Cortex of kidney (tissue), 1 donor: ENCODE measurements around the gene DISP2.

Experiments
- DNase-seq: peaks from one replicate; lab custom pipeline; 2025; lab: John Stamatoyannopoulos, UW

DISP2 gene

GRCh38 chr15:40344217-40344616 is 13.8 kb upstream of the DISP2 start:
- no peak for DNase-seq

DNA sequence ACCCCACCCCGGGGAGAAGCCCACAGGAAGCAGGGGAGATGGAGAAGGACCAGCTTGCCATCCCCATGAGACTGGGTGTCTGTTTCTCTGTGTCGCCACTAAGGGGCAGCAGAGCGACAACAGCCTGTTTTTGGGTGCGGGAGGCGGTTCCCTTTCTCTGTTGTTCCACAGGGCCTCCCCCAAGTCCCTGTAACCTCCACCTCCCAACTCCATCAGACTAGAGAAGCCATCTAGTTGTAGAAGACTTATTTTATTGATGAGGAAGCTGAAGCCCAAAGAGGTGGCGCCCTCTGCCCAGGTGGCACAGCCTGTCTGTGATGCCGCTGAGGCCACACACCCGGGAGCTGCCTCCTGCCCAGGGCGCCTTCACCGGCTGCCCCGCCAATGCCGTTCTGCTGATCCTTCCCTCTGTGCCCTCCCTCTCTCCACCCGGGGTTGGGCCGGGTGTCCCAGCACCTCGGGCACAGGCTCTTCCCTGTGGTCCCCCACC is 13.3 kb upstream of the DISP2 start:
- DNase-seq: no peak

- DNase-seq: no peak
Observed at GRCh38 chr15:40345225-40345866, 12.7 kb upstream of the DISP2 start.

GRCh38 chr15:40345867-40346578 is 12.0 kb upstream of the DISP2 start:
- DNase-seq: no peak

DNA sequence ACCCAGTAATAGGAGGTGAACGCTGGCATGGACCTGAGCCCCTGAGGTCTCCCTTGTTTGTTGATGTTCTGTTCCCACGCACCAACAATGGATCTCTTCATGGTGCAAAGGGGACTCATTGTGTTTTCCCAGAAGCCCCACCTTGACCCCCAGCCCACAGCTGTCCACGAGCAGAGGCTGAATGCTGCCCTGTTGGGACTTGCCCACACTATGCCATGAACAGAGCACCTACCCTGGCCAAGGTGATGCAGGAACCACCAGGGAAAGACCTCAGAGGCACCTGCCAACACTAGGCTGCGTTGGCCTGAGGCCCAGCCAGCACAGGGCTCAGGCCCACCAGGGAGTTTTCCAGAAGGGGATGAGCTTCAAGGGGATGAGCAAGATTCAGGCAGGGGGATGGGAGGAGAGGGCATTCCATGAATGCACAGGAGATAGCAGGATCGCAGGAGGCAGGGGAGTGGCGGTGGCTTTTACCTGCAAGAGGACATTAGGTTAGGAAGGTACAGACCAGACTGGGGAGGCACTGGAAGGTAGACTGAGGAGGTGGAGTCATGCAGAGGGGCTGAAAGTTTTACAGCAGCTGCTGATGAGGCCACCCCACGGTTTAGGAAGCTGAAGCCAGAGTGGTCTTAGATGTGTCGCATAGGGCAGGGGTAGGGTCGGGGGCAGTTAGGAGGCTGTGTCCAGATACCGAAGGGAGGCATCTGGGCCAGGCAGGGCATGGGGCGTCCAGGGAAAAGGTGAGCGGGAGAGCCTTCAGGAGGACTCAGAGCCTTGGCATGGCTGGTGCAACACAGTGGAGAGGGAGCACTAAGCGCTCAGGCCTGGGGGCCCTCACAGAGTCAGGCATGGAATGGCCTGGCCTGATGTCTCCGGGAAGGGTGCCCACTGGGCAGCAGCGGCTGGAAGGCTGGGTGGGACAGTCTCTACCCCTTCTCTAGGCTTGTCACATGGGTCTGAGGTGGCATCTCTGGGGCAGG is 11.2 kb upstream of the DISP2 start:
- no peak for DNase-seq

DNA sequence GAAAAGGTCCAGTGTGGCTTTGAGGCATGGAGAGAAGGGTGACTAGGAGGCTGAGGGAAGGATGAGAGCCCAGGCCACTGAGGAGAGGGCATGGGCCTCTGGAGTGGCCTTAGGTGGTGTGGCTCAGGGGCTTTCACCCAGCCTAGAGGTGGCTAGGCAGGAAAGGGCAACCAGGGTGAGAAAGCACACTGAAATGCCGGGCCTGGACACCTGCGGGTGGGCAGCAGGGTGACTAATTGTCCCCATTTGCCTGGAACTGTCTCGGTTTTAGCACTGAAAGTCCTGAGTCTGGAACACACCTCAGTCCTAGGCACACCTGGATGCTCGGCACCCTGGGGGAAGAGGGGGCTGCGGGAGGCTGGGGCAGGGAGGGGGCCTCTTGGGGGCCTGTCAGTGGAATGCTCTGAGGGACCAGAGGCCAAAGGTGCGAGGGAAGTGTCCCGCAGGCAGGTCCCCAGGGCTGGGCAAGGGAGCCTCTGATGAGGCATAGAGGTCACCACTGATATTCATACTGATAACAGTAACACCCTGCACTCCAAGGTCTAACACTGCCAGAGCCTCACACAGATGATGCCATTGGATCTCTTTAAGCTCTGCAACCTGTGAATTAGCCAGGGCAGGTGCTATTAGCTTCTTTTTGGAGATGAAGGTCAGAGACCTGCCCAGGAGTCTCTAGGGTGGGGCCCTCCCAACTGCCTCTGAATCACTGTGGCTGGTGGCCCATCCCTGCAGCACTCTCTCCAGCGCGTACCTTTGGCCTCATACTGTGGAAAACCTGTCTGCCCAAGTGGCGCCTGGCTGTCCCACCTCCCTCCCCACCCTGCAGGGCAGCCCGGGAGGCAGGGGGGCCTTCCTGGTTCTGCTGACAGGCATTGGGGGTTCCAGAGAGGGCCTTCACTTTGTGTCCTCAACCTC is 10.2 kb upstream of the DISP2 start:
- DNase-seq: no peak

DNA sequence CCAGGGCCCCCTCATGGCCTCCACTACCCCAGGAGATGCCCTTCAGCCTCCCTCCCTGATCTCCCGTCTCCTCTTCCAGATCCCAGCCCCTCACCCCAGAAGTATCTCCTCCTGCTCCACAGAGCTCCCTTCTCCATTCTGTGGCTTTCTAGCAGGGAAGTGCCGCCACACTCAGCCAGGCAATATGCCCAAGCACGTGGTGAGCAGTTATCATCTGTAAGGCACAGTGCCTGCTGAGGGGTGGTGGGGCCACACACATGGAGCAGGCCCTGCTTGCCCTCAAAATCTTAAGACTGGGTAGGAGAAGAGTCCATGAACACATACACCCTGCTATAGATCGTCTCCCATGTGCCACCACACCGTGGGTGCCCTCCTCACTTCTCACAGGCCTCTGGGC is 9.5 kb upstream of the DISP2 start:
- no peak for DNase-seq

- no peak for DNase-seq
Observed at GRCh38 chr15:40349163-40349562, 8.9 kb upstream of the DISP2 start.

- DNase-seq: no peak
Observed at GRCh38 chr15:40352281-40352901, 5.6 kb upstream of the DISP2 start.

DNA sequence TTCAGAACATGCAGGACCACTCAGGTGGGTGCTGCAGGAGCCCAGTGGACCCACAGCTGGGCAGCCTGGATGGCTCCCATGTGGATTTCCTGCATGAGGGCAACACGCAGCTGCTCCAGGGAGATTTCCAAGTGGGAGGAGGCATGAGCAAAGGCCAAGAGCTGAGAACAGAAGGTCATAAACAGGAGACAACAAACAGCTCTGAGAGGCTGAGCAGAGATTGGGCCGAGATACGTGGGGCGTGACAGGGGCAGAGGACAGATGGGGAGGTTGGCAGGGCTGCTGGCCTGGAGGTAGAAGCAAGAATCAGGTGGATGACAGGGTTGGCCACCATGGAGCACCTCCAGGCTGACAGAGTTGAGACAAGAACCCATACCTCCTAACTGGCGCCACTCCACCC is 4.3 kb upstream of the DISP2 start:
- DNase-seq: no peak

DNA sequence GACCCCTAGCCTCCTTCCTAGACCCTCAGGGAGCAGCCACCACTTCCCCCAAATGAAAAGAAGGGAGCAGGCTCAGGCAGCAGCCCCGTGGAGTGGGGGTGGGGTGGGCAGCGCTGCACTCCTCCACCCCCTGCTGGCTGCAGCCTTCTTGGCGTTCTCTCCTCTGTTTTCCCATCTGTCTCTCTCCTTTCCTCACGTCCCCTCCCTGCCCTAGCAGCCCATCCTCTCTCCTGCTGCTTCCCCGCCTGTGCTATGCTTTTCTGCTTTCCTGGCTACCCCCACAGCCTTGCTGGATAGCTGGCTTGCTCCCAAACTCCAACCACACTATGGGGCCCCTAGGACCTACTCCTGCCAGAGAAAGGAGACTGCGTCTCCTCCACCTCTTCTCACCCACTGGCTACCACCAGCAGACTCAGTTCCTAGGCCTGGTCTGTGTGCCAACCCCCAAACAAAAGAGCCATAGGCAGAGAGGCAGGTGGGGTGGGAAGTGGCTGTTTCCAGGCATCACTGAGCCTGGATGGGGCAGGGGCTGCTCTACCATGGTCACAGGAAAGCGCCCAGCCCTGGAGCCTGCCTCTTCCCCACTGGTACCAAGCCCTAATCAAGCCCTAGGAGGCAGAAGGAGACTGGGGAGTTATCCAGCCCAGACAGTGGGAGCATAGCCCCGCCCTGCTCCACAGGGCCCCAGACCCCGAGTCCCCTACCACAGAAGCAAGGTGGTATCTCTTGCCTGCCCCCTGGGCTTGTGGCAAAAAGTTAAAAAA is 3.4 kb upstream of the DISP2 start:
- no peak for DNase-seq

- no peak for DNase-seq
Observed at GRCh38 chr15:40355976-40356585, 1.9 kb upstream of the DISP2 start.

- no peak for DNase-seq
Observed at GRCh38 chr15:40357246-40357645, 773 bp upstream of the DISP2 start.

- DNase-seq: no peak
Observed at GRCh38 chr15:40358471-40359353, 693 bp downstream of the DISP2 start.

- no peak for DNase-seq
Observed at GRCh38 chr15:40360015-40360414, 2.0 kb downstream of the DISP2 start.

GRCh38 chr15:40361640-40362039 is 3.6 kb downstream of the DISP2 start:
- DNase-seq: no peak

GRCh38 chr15:40363611-40364010 is 5.6 kb downstream of the DISP2 start:
- DNase-seq: no peak

DNA sequence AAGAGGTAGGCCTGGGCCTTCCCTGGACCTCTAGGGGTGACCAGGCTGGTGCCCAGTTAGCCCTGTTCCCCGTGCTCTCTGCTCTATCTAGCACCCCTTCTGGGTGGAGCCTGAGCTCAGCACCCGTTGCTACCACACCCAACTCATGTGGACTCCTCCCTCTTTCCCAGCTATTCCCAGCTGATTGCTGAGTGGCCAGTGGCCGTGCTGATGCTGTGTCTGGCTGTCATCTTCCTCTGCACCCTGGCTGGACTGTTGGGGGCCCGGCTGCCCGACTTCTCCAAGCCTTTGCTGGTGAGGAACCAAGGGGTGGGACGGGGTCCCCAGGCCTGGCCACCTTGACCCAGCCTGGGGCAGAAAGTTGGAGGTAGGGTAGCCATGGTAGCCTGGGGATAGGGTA is 6.2 kb downstream of the DISP2 start:
- DNase-seq: no peak

GRCh38 chr15:40365016-40365415 is 7.0 kb downstream of the DISP2 start:
- DNase-seq: no peak
